HG02884 (cell line): ENCODE results near the gene SLC2A3.
"Not testable (repeated sequence)": the region's sequence is repeated elsewhere in the genome, so short reads cannot be mapped to it uniquely, and the experiment has no call there.

Experiments
- ATAC-seq: cut with Tn5 transposase; IDR thresholded peaks from one replicate; pipeline ENCODE4 v1.9.1; 2021; ENCODE audit warnings: mild to moderate bottlenecking, moderate library complexity; ENCODE audit not compliant: unreplicated experiment

SLC2A3 gene

GRCh38 chr12:7917392-7918267 lies 18.4 kb downstream of the SLC2A3 start:
- ATAC-seq: no peak

DNA sequence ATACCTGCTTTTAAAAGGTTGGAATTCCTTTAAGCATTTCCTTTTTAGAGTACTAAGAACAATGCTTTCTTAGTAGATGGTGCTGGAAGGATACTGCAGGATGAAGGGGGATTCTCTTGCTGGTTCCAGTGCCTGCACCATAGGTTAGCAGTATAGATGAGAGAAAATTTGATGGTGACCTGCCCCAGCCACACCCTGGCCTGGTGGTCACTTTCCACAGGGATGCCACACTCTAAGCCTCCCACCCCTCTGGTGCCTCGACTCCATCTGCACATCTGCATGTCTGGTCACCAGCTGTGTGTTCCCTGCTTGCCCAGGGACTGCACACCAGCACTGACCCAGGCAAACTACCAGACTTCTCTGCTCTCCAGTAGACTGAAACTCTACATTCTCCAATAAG lies 19.1 kb downstream of the SLC2A3 start:
- ATAC-seq: no peak

DNA sequence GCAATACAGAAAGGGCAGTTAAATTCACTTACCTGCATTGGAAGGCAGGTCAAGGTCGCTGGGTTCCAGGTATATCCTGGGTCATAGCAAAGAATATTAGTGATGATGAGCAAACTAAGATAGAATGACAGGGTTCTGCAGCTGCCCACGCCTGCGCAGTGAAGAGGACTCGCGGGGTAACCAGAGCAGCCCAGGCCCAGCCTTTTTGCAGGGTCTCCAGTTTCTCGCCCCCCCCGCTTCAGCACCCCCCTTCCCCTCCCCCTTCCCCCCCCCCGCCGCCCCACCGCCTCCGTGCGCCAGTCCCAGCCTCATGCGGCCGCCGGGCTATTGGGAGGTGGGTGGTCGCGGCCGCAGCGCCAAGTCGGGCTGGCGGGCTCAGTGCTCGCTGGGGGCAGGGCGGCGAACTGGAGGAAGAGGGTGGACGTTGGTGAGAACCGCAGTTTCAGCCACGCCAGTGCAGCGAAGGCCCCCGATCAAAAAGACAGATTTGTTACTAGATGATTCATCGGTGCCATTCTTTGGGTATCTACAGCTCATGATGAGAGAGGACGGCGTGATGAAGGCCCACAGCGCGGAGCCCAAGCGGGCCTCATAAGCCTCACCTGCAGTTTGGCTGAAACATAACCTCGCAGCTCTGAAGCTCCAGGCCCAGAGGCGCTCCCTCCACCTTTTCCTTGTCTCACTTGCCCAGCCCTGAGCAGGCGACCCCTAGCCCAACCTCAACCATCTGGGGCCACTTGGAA lies 20.2 kb downstream of the SLC2A3 start:
- no peak for ATAC-seq

GRCh38 chr12:7910106-7910505 lies 25.9 kb downstream of the SLC2A3 start:
- not testable (repeated sequence) for ATAC-seq

GRCh38 chr12:7907009-7907408 lies 29.0 kb downstream of the SLC2A3 start:
- ATAC-seq: no peak

DNA sequence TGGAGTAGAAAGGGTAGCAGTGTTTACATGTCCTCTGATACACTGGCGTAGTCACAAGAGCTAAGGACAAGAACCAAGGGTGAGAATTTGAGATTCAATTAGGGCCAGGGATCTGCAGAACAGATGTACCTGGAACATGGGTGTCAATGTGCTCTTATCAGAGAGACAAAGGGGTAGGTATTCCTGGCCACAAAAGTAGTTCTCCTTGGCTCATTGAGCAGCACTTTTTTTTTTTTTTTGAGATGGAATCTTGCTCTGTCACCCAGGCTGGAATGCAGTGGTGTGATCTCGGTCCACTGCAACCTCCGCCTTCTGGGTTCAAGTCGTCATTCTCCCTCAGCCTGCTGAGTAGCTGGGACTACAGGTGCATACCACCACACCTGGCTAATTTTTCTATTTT lies 29.7 kb downstream of the SLC2A3 start:
- ATAC-seq: not testable (repeated sequence)

GRCh38 chr12:7905600-7906125 lies 30.3 kb downstream of the SLC2A3 start:
- ATAC-seq: not testable (repeated sequence)

GRCh38 chr12:7905071-7905470 lies 30.9 kb downstream of the SLC2A3 start:
- no peak for ATAC-seq

- not testable (repeated sequence) for ATAC-seq
Observed at GRCh38 chr12:7902416-7902815, 33.6 kb downstream of the SLC2A3 start.

DNA sequence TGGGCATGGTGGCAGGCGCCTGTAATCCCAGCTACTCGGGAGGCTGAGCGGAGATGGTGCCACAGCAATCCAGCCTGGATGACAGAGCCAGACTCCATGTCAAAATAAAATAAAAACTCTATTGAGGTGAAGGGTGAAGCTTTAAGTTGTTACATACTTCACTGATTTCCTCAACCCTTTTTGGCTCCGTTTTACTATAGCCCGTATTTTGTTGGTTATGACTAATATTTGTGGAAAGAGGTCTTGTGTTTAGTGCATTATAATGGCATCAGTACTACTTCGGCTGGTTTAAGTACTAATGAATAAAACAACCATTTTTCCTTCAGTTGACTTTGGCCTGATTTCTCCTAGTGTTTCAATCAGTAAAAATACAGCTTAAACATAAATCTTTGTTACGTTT lies 36.2 kb downstream of the SLC2A3 start:
- no peak for ATAC-seq

GRCh38 chr12:7896726-7897125 lies 39.3 kb downstream of the SLC2A3 start:
- ATAC-seq: not testable (repeated sequence)

GRCh38 chr12:7892186-7892980 lies 43.6 kb downstream of the SLC2A3 start:
- no peak for ATAC-seq

- no peak for ATAC-seq
Observed at GRCh38 chr12:7884689-7885088, 51.3 kb downstream of the SLC2A3 start.

- ATAC-seq: not testable (repeated sequence)
Observed at GRCh38 chr12:7881736-7882120, 54.3 kb downstream of the SLC2A3 start.

DNA sequence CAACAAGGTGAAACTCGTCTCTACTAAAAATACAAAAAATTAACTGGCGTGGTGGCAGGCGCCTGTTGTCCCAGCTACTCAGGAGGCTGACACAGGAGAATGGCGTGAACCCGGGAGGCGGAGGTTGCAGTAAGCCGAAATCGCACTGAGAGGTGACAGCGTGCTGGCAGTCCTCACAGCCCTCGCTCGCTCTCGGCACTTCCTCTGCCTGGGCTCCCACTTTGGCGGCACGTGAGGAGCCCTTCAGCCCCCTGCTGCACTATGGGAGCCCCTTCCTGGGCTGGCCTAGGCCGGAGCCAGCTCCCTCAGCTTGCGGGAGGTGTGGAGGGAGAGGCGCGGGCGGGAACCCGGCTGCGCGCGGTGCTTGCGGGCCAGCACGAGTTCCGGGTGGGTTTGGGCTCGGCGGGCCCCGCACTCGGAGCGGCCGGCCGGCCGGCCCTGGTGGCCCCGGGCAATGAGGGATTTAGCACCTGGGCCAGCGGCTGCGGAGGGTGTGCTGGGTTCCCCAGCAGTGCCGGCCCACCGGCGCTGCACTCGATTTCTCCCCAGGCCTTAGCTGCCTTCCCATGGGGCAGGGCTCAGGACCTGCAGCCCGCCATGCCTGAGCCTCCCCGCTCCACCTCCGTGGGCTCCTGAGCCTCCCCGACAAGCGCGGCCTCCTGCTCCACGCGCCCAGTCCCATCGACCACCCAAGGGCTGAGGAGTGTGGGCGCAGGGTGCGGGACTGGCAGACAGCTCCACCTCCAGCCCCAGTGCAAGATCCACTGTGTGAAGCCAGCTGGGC lies 54.8 kb downstream of the SLC2A3 start:
- ATAC-seq: not testable (repeated sequence)

DNA sequence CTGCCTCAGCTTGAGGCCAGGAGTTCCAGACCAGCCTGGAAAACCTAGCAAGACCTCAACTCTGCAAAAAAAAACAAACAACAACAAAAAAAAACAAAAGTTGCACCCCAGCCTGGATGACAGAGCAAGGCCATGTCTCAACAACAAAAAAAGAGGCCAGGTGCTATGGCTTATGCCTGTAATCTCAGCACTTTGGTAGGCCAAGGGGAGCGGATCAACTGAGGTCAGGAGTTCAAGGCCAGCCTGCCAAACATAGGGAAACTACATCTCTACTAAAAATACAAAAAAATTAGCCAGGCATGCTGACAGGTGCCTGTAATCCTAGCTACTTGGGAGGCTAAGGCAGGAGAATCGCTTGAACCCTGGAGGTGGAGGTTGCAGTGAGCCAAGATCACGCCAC lies 56.7 kb downstream of the SLC2A3 start:
- no peak for ATAC-seq

GRCh38 chr12:7877420-7877819 lies 58.6 kb downstream of the SLC2A3 start:
- ATAC-seq: no peak

- ATAC-seq: no peak
Observed at GRCh38 chr12:7872566-7873319, 63.2 kb downstream of the SLC2A3 start, which contains the start of gene SLC2A14. Gene SLC2A14 (minus strand): TSS chr12:7872915. CDS start chr12:7869880, 3,035 bp downstream.

GRCh38 chr12:7870335-7870734 lies 65.7 kb downstream of the SLC2A3 start:
- no peak for ATAC-seq
